Stomach (tissue), 4 donors: ENCODE results near the gene MRPL57.

Source experiments
- CTCF ChIP-seq, 7 experiments: fragments of 450-650 bp in 4 of 7; fragments of 200-600 bp in 3 of 7; sonication (generic) in 3 of 7; IDR thresholded peaks; one replicate each; pipeline ENCODE4 v1.5.1; 2016 to 2019; ENCODE audit warnings: antibody characterized with exemption in 7 of 7, control low read depth in 2 of 7, mild to moderate bottlenecking in 1 of 7
- EP300 ChIP-seq: sonication (generic); formaldehyde crosslinking; IDR thresholded peaks from one replicate; pipeline ENCODE4 v1.6.1; 2017; ENCODE audit warnings: antibody characterized with exemption
- POLR2A ChIP-seq, 4 donors: fragments of 450-650 bp; IDR thresholded peaks; one replicate each; pipeline ENCODE4 v1.6.1; 2016; ENCODE audit warnings: antibody characterized with exemption in 4 of 4, control low read depth in 2 of 4, mild to moderate bottlenecking in 1 of 4, moderate library complexity in 1 of 4
- POLR2AphosphoS5 ChIP-seq, 3 donors: sonication (generic); formaldehyde crosslinking; IDR thresholded peaks; one replicate each; pipeline ENCODE4 v1.6.1; 2016; ENCODE audit warnings: antibody characterized with exemption in 3 of 3

- TF ChIP-seq CTCF (IDR thresholded peaks at IDR 0.05) (no peak), EP300 (no peak), POLR2AphosphoS5 (IDR thresholded peaks at IDR 0.05) (no peak), POLR2A (IDR thresholded peaks at IDR 0.05) (no peak)
These were observed 42.0 kb upstream of the MRPL57 start for GRCh38 chr13:21134475-21134874.
